ENCODE data around the gene CLASP1.

DNA sequence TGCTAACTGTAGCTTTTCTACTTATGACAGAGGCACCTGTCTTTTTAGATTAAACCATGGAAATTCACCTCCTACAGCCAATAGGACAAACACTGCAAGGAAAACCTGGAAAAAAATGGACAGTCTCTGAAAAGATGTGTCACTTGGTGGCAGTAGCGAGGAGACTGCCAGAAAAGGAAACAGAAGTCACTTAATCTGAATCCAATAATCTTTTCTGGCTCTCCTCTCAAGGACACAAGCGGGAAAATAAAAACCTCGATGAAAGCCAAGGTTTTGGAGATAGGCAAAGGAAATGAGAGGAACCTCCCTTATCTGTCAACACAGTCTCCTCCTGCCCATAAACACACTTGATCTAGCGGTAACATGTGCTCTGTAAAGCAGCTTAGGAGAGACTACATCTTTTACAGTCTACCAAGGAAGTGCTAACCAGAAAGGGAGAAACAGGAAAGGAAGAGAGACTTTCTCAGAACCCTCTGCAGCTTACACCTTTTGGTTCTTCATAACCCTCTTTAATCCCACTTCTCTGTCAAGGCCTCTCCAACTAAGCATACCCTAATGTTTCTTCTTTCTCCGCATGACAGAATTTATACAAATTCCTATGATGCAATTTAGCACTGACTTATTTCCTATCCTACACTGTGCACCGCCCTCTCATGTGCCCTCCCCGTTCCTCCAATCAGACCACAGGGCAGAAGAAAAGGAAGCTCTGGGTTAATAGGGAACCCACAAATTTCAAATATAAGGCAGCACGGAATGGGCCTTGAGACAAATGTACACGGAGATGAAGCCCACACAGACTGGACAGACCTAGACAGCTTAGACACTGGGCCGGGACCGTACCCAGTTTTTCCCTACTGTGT lies 52.8 kb downstream of the CLASP1 start:
- TF ChIP-seq, protein P1, sequence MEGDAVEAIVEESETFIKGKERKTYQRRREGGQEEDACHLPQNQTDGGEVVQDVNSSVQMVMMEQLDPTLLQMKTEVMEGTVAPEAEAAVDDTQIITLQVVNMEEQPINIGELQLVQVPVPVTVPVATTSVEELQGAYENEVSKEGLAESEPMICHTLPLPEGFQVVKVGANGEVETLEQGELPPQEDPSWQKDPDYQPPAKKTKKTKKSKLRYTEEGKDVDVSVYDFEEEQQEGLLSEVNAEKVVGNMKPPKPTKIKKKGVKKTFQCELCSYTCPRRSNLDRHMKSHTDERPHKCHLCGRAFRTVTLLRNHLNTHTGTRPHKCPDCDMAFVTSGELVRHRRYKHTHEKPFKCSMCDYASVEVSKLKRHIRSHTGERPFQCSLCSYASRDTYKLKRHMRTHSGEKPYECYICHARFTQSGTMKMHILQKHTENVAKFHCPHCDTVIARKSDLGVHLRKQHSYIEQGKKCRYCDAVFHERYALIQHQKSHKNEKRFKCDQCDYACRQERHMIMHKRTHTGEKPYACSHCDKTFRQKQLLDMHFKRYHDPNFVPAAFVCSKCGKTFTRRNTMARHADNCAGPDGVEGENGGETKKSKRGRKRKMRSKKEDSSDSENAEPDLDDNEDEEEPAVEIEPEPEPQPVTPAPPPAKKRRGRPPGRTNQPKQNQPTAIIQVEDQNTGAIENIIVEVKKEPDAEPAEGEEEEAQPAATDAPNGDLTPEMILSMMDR (IDR thresholded peaks at IDR 0.05) = peak in 2 of 7 experiments; percentile 13 to 33
- peak in 1 of 3 donors; percentile 26 for TF ChIP-seq POLR2AphosphoS5 (IDR thresholded peaks at IDR 0.05)
- no peak for TF ChIP-seq POLR2A (IDR thresholded peaks at IDR 0.05)

All from stomach (tissue), 4 donors.